ENCODE data around the gene C1QTNF2. TPM values are rescaled to one million over a fixed set of nuclear protein-coding genes. Genes with fewer than 3 reads are reported as not detected.

Gene C1QTNF2
- total and polyA plus RNA-seq, 4 donors = 0.17 to 0.37 (median 0.23) TPM

DNA sequence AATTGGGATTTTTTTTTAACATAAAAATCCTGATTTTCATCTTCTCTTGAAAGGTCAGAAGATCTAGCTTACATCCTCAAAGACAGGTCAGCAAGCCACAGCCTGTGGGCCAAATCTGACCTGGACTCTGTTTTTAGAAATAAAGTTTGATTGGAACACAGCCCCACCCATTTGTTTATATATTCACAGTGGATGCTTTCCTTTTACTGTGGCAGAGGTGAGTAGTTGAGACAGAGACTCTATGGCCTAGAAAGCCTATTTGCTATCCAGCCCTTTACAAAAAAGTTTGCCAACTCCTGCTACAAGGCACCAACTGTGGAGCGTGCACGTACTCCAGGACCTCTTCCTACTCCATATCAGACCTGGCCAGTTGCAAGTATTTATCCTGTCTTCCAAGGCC lies 44.7 kb downstream of the C1QTNF2 start (continued):
- TF ChIP-seq, protein P1, sequence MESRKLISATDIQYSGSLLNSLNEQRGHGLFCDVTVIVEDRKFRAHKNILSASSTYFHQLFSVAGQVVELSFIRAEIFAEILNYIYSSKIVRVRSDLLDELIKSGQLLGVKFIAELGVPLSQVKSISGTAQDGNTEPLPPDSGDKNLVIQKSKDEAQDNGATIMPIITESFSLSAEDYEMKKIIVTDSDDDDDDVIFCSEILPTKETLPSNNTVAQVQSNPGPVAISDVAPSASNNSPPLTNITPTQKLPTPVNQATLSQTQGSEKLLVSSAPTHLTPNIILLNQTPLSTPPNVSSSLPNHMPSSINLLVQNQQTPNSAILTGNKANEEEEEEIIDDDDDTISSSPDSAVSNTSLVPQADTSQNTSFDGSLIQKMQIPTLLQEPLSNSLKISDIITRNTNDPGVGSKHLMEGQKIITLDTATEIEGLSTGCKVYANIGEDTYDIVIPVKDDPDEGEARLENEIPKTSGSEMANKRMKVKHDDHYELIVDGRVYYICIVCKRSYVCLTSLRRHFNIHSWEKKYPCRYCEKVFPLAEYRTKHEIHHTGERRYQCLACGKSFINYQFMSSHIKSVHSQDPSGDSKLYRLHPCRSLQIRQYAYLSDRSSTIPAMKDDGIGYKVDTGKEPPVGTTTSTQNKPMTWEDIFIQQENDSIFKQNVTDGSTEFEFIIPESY (IDR thresholded peaks at IDR 0.05) = no peak
- TF ChIP-seq RAD21 (IDR thresholded peaks at IDR 0.05) (no peak), GABPA (IDR thresholded peaks at IDR 0.05 in 1 of 2, conservative IDR thresholded peaks at IDR 0.05 in 1 of 2) (no peak), FOXA2 (IDR thresholded peaks at IDR 0.05) (no peak), TAF1 (conservative IDR thresholded peaks at IDR 0.05) (no peak), YY1 (IDR thresholded peaks at IDR 0.05) (no peak), SP1 (IDR thresholded peaks at IDR 0.05) (no peak)

GRCh38 chr5:160324886-160325285 lies 45.5 kb downstream of the C1QTNF2 start:
- Histone ChIP-seq H3K4me1 (ENCODE audit: control insufficient read depth in 4 of 4, insufficient read depth in 4 of 4, low read length in 3 of 4) (no peaks in the 10 kb centered on the region), H3K27me3 (ENCODE audit: control insufficient read depth in 4 of 4, insufficient read depth in 4 of 4, low read length in 3 of 4) (peaks cover 0 to 4% (median 0%) of the 10 kb centered on the region in 4 donors), H3K9ac (ENCODE audit: low read depth in 1 of 2, low read length in 2 of 2) (no peak overlapping the region), H3K4me3 (ENCODE audit: low read depth in 1 of 3, low read length in 3 of 3) (no peak overlapping the region), H3K27ac (ENCODE audit: low read depth in 1 of 2, low read length in 2 of 2) (no peak overlapping the region), H3K36me3 (ENCODE audit: control insufficient read depth in 4 of 4, insufficient read depth in 3 of 4, low read depth in 1 of 4, low read length in 3 of 4) (no peaks in the 10 kb centered on the region), H3K9me3 (ENCODE audit: control insufficient read depth in 4 of 4, low read length in 3 of 4) (no peaks in the 10 kb centered on the region)
- DNase-seq (ENCODE audit: low spot score) = no peak
- 70% methylated on average over 2 of the region's 2 CpGs for WGBS
- no peak for TF ChIP-seq JUND (IDR thresholded peaks at IDR 0.05)
- TF ChIP-seq RAD21 (IDR thresholded peaks at IDR 0.05) = no peak
- no peak for TF ChIP-seq CTCF (IDR thresholded peaks at IDR 0.05; ENCODE audit: low read depth, low read length, missing input control)
- TF ChIP-seq ATF3 (IDR thresholded peaks at IDR 0.05) = no peak

DNA sequence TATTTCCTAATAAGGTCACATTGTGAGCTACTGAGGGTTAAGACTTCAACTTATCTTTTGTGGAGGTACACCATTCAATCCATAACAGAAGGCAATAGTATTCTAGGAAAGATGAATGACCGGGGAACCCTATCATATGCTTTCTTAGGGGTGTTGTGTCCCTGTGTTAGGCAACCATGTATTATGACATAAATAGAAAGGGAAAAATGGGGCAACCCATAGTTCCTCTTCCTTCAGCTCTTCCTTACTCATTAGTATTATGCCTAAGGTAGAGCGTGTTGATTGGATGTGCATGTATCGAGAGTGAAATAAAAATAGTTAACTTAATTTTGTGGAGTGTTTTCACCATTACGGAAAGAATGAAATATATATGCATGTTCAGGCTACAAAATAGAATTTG lies 52.0 kb downstream of the C1QTNF2 start:
- Histone ChIP-seq H3K27ac (ENCODE audit: low read depth in 1 of 2, low read length in 2 of 2) (no peak overlapping the region), H3K27me3 (ENCODE audit: control insufficient read depth in 4 of 4, insufficient read depth in 4 of 4, low read length in 3 of 4) (peaks cover 0 to 4% (median 0%) of the 10 kb centered on the region in 4 donors), H3K36me3 (ENCODE audit: control insufficient read depth in 4 of 4, insufficient read depth in 3 of 4, low read depth in 1 of 4, low read length in 3 of 4) (no peaks in the 10 kb centered on the region), H3K9me3 (ENCODE audit: control insufficient read depth in 4 of 4, low read length in 3 of 4) (no peaks in the 10 kb centered on the region), H3K4me3 (ENCODE audit: low read depth in 1 of 3, low read length in 3 of 3) (no peak overlapping the region), H3K4me1 (ENCODE audit: control insufficient read depth in 4 of 4, insufficient read depth in 4 of 4, low read length in 3 of 4) (no peaks in the 10 kb centered on the region), H3K9ac (ENCODE audit: low read depth in 1 of 2, low read length in 2 of 2) (no peak overlapping the region)
- no peak for TF ChIP-seq EGR1 (IDR thresholded peaks at IDR 0.05; ENCODE audit: low read depth in 2 of 2)
- no peak for TF ChIP-seq HNF4A (conservative IDR thresholded peaks at IDR 0.05)
- no peak for TF ChIP-seq RAD21 (IDR thresholded peaks at IDR 0.05)
- TF ChIP-seq ATF3 (IDR thresholded peaks at IDR 0.05) = no peak
- TF ChIP-seq, protein P1 (IDR thresholded peaks at IDR 0.05) = no peak
- no peak for TF ChIP-seq FOXA1 (IDR thresholded peaks at IDR 0.05)
- 90% methylated on average over 4 of the region's 4 CpGs for WGBS
- DNase-seq (ENCODE audit: low spot score) = no peak
